A549 treated with AZD2906 at 1 μM for 4 hours (cell line): Measurements from ENCODE around the gene ZNF785. TPM values are rescaled to one million over a fixed set of nuclear protein-coding genes. Genes with fewer than 3 reads are reported as not detected.

Experiments used
- total RNA-seq: library from RNA; stranded (reverse); fragments of 200-300 nt; extraction: Qiagen RNA extraction; gene quantifications from 5 replicates; pipeline ENCODE4 v1.2.3, GENCODE V29; 2022

The ZNF785 gene
- total RNA-seq = not detected in 5 replicates

DNA sequence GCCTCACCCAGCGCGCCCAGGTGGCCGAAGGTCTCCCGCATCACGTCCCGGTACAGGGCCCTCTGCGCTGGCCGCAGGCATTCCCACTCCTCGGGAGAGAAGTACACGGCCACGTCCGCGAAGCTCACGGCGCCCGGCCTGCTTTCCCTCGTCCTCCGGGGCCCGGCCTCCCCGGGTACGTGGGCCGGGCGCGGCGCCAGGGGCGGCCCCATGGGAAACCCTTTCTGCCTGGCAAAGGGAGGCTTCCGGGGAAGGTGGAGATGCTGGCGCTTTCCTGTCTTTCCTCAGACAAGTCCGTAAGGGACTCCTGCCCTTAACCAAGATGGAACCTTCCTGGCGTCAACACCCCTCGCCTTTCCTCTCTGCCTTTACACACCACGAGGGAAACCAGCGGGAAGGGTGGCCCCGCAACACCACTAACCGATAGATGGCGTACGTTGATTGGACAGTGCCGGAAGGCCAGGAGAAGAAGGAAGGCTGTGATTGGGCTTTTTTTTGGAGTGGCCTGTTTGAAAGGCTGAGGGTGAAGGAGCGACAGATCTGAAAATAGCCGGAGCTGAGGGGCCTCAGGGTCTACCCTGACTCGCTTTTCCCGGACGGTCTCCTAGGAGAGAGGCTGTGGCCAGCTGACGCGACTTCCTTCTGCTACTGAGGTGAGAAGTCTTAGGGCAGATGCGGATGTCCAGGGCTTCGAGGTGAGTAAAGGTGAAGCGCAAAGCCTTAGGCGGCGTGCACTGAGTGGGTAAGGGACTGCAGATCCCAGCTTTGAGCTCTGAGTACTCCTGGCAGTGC lies at the start of gene ZNF785:
TSS of gene ZNF785 (minus strand) at position 298 of the 792 bp plus-strand sequence. CDS start at position 212, 86 bp downstream.

DNA sequence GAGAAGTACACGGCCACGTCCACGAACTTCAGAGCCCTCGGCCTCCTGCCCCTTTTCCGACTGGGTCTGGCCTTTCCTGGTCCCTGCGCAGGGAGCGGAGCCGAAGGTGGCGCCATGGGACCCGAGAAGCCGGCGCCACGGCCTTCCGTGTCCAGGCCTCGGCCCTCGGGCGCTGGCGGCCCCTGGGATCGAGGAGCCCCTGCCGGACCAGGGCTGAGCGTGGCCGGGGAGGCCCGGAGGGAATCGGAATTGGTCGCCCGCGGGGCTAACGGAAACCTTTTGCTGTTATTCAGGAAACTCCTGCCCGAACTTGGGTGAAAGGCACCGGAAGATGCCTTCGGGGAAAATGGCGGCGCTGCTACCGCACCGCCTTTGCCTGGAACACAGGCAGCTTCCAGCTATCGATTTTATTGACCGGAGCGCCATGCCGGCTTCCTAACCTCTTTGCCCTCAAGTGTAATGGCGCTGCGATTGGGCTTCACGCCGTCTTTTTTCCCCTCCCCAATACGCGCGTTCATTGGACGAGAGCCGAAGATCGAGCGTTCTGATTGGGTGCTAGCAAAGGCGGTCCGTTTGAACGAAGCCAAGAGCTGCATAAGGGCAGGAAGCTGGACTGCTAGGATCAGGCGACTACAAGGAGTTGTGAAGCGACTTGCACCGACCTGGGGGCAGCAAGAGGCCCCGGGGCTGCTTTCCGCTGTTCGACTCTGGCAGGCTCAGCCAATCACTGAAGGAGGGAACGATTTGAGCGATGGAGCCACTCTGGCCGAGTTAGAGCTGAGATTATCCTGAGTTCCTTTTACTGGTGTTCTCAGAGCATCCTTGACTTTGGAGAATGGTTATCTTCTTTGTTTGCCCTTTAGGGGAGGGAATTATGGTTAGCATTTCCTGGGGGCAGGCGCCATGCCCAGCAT lies 24.7 kb upstream of the ZNF785 start, which contains the start of gene ZNF689:
TSS of gene ZNF689 (minus strand) at position 464 of the 914 bp plus-strand sequence. CDS start at position 116, 348 bp downstream.

DNA sequence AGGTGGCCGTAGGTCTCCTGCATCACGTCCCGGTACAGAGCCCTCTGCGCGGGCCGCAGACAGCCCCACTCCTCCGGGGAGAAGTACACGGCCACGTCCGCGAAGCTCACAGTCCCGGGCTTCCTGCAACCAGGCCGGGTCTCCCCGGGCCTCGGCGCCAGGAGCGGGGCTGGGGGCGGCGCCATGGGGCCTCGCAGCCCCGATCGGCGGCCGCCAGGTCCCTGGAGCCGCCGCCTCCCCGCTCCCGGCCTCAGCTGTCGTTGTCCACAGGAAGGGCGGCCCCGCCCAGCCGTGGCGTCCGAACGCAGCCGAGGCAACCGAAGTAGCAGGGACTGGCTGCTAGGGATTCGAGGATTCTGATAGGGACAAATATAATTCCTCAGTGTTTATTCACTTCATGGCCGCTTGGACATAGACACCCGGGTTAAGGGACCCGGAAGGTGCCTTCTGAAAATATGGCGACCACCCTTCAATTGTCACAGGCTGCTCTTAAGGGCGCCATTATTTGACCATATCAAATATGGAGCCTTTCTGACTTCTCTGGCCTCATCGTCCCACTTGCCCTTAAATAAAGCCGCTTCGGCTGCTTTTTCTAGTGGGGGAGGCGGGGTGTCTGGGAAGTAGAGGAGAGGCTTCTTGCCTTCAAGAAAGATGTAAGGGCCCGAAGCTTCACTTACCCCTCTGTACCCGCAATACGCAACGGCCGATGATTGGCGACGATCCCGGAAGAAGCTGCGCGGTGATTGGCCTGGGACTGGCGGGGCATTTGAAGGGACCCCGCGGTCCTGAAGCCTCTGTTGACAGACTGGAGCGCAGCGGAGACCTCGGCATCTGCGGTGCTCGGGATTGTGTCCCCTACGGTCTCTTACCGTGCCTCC lies 13.8 kb downstream of the ZNF785 start, which contains the start of gene ZNF688:
TSS of gene ZNF688 (minus strand) at position 270 of the 878 bp plus-strand sequence. CDS start at position 185, 85 bp downstream.

GRCh38 chr16:30557957-30558788 lies 27.3 kb downstream of the ZNF785 start, which contains the start of gene ZNF764:
Gene ZNF764 (minus strand): TSS chr16:30558374. CDS start chr16:30558182, 192 bp downstream.

GRCh38 chr16:30534368-30535105 lies 51.0 kb downstream of the ZNF785 start, which contains the start of gene ZNF747:
Gene ZNF747 (minus strand): TSS chr16:30534858. CDS start chr16:30534679, 179 bp downstream.

Other genes with a start within 250 kb of the ZNF785 start
- 63.7 to 70.6 TPM (median 65.1 TPM) in 5 replicates for gene CD2BP2, start 230.4 kb downstream of the ZNF785 start, total RNA-seq
- 23.4 to 31.2 TPM (median 30.3 TPM) in 5 replicates for gene TBC1D10B, start 215.2 kb downstream of the ZNF785 start, total RNA-seq
- 0.27 to 0.84 TPM (median 0.45 TPM) in 4 of 5 replicates, not detected in the other for gene MYL11, start 210.9 kb downstream of the ZNF785 start, total RNA-seq
- 0.95 to 2.5 TPM (median 2.2 TPM) in 5 replicates for gene SEPTIN1, start 203.1 kb downstream of the ZNF785 start, total RNA-seq
- gene ZNF48, start 190.3 kb downstream of the ZNF785 start, total RNA-seq = 12.4 to 14.0 TPM (median 12.9 TPM) in 5 replicates
- 3.7 to 6.0 TPM (median 5.4 TPM) in 5 replicates for gene ZNF771, start 178.1 kb downstream of the ZNF785 start, total RNA-seq
- 102 to 130 TPM (median 120 TPM) in 5 replicates for gene DCTPP1, start 155.7 kb downstream of the ZNF785 start, total RNA-seq
- gene SEPHS2, start 139.8 kb downstream of the ZNF785 start, total RNA-seq = 43.9 to 48.2 TPM (median 45.5 TPM) in 5 replicates
- gene ITGAL, start 113.0 kb downstream of the ZNF785 start, total RNA-seq = 0.07 to 0.18 TPM (median 0.14 TPM) in 5 replicates
- 38.2 to 49.1 TPM (median 46.7 TPM) in 5 replicates for gene ZNF768, start 59.1 kb downstream of the ZNF785 start, total RNA-seq
- 3.4 to 4.7 TPM (median 4.3 TPM) in 5 replicates for gene ZNF747, start 50.8 kb downstream of the ZNF785 start, total RNA-seq
- gene ZNF764, start 27.3 kb downstream of the ZNF785 start, total RNA-seq = 4.7 to 6.7 TPM (median 5.8 TPM) in 5 replicates
- 4.7 to 7.8 TPM (median 7.0 TPM) in 5 replicates for gene ZNF688, start 14.0 kb downstream of the ZNF785 start, total RNA-seq
- gene ZNF689, start 24.7 kb upstream of the ZNF785 start, total RNA-seq = 8.2 to 9.0 TPM (median 8.4 TPM) in 5 replicates
- 17.0 to 24.3 TPM (median 24.0 TPM) in 5 replicates for gene PRR14, start 65.3 kb upstream of the ZNF785 start, total RNA-seq
- gene FBRS, start 72.7 kb upstream of the ZNF785 start, total RNA-seq = 28.4 to 43.5 TPM (median 42.0 TPM) in 5 replicates
- gene SRCAP, start 113.5 kb upstream of the ZNF785 start, total RNA-seq = 16.0 to 26.6 TPM (median 17.8 TPM) in 5 replicates
- 19.5 to 30.8 TPM (median 26.9 TPM) in 5 replicates for gene PHKG2, start 162.7 kb upstream of the ZNF785 start, total RNA-seq
- 4.5 to 9.0 TPM (median 8.0 TPM) in 5 replicates for gene CFAP119, start 176.4 kb upstream of the ZNF785 start, total RNA-seq
- gene RNF40, start 176.6 kb upstream of the ZNF785 start, total RNA-seq = 70.9 to 82.8 TPM (median 79.3 TPM) in 5 replicates
- 16.0 to 19.7 TPM (median 17.4 TPM) in 5 replicates for gene ZNF629, start 201.5 kb upstream of the ZNF785 start, total RNA-seq